ES-I3 (cell line): ENCODE results near the gene ASIC2.

Source experiments
- H3K36me3 ChIP-seq: 2 replicates; pipeline ENCODE4 v1.6.1; 2013; ENCODE audit warnings: mild to moderate bottlenecking, low read length, control low read depth, moderate library complexity; ENCODE audit not compliant: insufficient read depth
- H3K4me1 ChIP-seq: 2 replicates; pipeline ENCODE4 v1.6.1; 2013; ENCODE audit warnings: mild to moderate bottlenecking, control low read depth, low read length; ENCODE audit not compliant: insufficient read depth
- H3K9ac ChIP-seq: 2 replicates; pipeline ENCODE4 v1.6.1; 2013; ENCODE audit warnings: low read depth, mild to moderate bottlenecking, low read length, moderate library complexity
- H3K9me3 ChIP-seq: 2 replicates; pipeline ENCODE4 v1.6.1; 2013; ENCODE audit warnings: mild to moderate bottlenecking, low read length, moderate library complexity; ENCODE audit not compliant: control insufficient read depth, insufficient read depth

ASIC2 gene

DNA sequence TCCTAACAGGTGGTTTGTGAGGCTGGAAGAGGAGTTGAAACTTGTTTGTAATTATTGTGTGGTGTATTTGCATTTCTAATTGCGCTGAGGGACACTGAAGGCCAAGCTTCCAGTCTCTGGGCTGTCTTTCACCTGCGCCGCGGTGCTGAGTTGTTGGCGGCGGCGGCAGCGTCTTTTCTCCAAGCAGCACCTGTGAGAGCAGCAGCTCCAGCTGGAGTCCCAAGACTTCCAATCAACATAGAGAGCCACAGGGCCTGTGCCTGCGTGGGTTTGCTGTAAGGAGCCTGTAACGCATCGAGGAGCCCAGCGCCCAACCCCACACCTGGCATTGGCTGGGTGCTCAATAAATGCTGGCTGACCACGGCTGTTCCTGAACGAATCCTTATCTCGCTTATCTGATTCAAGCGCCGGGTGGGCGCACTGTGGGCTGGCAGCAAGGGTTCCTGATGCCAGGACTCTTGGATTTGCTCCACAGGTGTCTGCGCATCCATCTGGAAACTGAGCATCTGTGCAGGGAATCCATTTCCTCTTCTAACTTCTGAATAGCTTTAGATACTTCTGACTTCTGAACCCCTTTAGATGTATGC is 138.1 kb downstream of the ASIC2 start:
- no peak overlapping the region for H3K9ac ChIP-seq
- H3K9me3 ChIP-seq: no peaks in the 10 kb centered on the region
- no peaks in the 10 kb centered on the region for H3K36me3 ChIP-seq
- H3K4me1 ChIP-seq: no peaks in the 10 kb centered on the region

DNA sequence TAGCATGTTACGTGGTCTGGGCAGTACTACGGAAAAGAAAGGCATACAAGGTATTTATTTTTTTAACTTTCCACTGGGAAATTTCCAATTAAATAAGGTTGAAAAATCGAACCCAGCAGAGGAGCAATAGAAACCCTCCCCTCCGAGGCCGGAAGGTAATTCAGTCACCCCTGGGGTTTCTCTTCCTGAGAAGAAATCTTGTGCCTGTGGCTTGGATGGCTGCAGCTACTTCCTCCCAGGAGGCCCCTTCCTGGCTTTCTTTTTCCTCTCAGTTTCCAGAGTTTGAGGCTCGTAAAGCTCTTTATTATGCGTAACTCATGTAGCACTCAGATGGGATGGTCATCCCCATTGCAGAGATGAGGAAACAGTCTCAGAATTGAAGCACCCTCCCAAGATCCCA is 140.3 kb downstream of the ASIC2 start:
- H3K4me1 ChIP-seq: no peaks in the 10 kb centered on the region

DNA sequence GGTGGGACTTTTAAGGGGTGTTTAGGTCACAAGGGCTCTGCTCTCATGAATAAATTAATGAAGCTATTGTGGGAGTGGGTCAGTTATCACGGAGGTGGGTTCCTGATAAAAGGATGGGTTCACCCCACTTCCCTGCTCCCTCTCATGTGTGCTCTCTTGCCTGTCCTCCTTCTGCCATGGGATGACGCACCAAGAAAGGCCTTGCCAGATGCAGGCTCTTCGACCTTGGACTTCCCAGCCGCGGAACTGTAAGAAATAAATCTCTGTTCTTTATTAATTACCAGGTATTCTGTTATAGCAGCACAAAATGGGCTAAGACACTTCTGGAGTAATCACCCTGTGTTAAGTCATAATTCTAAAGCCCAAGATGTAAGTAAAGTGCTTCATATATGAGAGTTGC is 141.5 kb downstream of the ASIC2 start:
- H3K9me3 ChIP-seq: no peaks in the 10 kb centered on the region
- H3K4me1 ChIP-seq: no peaks in the 10 kb centered on the region
- H3K9ac ChIP-seq: no peak overlapping the region
- H3K36me3 ChIP-seq: no peaks in the 10 kb centered on the region

More for the DNA sequence above, 140.3 kb downstream of the ASIC2 start:
- Histone ChIP-seq H3K9me3 (no peaks in the 10 kb centered on the region), H3K36me3 (no peaks in the 10 kb centered on the region), H3K9ac (no peak overlapping the region)

DNA sequence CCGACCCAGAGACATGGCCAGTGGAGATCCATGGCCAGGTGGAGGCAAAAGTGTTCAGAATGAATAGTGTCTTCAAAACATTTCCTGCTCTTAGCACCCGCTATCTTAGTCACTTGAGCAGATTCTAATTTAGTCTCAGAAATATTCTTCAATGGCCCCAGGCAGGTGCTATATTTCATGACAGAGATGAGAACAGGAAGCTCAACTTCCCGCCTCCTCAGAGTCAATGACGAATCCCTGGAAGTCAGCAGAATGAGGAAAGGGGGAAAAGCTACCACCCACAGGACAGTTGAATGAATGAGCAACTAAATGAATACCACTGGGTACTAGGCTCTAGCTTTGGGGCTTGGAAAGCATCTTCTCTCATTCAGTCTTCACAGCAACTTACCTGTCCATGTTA is 147.2 kb downstream of the ASIC2 start:
- Histone ChIP-seq H3K4me1 (no peaks in the 10 kb centered on the region), H3K9me3 (no peaks in the 10 kb centered on the region), H3K36me3 (no peaks in the 10 kb centered on the region), H3K9ac (no peak overlapping the region)

DNA sequence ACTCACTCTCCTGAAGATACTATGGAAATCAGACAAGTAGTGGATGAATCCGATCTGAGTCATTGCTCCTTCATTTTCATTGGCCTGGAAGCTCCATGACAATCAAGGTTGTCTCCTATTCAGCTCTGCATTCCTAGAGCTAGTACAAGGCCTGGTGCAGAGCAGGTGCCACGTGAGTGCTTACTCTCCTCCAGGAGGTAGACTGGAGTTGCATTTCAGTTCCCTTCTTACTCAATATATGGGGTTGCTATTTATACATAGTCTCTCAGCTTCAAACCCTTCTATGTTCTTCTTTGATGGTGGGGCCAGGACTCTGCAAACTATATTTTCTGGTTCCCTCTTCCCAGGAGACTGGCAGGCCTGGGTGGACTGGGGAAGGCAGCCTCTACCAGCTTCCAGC is 148.3 kb downstream of the ASIC2 start:
- no peak overlapping the region for H3K9ac ChIP-seq

DNA sequence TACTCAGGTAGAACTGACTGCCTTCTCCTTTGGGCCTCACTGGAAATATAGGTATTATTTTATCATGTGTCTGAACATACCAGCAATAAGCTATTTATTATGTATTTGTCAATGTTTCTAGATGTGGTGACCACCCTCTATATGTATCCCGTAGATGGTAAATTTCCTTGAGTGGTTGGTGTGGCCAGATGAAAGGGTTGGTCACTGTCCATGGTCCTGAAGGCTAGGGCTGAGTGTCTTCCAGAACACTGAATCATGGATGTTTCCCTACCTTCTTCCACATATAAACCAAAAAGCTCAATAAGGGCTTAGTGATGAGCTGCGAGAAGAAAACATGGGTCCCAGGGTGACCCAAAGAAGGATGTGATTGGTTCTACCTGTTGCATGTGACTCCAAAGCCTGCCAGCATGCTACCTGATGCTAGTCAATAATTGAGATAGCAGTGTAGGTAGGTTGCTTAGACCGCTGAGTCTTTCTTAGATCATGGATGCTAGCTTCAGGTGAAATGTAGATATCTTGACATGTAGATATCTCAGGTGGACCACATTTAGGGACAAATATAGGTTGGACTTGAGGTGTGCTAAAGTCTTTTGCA is 150.3 kb downstream of the ASIC2 start:
- no peaks in the 10 kb centered on the region for H3K9me3 ChIP-seq
- no peaks in the 10 kb centered on the region for H3K36me3 ChIP-seq
- no peaks in the 10 kb centered on the region for H3K4me1 ChIP-seq
- H3K9ac ChIP-seq: no peak overlapping the region

More for the DNA sequence above, 148.3 kb downstream of the ASIC2 start:
- Histone ChIP-seq H3K9me3 (no peaks in the 10 kb centered on the region), H3K4me1 (no peaks in the 10 kb centered on the region), H3K36me3 (no peaks in the 10 kb centered on the region)

DNA sequence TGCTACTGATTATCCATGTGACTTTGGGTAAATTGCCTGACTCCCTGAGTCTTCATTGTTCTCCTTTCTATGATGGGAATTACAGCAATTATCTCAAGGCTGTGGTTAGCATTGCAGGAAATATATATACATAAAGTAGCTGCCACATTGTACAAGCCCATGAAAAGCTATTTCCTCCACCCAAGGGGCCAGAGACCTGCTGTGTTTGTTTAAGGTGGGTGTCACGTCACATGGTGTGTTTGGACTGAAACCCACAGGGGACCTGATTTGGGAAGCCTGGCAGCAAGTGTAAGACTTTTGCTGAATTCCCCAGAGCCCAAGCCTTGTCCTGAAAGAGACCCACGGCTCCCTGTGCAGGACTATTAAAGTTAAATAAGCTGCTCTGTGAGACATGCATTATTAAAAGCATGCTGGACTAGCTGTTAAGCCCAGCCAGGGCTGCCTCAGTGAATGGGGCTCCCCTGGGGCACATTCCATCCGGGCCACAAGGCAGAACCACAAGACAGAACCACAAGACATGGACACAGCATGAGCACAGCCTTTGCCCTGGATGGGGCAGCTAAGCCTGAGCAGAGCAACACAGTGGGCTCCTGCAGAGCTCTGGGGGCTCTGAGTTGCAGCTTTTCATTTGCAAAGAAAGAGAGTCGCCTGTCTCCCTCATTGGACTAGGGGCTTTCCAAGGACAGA is 152.5 kb downstream of the ASIC2 start:
- no peaks in the 10 kb centered on the region for H3K36me3 ChIP-seq
- H3K9ac ChIP-seq: no peak overlapping the region
- no peaks in the 10 kb centered on the region for H3K9me3 ChIP-seq
- no peaks in the 10 kb centered on the region for H3K4me1 ChIP-seq

DNA sequence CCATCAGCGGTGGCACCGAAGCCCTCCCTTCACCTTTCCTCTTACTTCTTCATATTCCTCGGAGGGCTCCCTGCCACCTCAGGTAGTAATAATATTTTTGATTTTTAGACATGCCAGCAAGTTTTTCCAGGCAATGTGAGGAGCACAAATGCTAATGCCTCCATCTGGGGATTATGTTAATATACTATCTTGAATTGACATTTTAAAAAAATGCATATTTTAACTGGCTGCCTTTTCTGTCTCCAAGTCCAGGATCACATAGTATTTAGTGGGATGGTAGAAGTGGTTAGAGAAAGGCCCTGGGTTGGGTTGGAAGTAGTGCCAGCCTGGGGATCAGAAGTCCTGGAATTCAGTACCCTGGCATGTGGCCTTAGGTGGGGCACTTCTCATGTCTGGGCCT is 154.5 kb downstream of the ASIC2 start:
- no peaks in the 10 kb centered on the region for H3K9me3 ChIP-seq
- H3K4me1 ChIP-seq: no peaks in the 10 kb centered on the region
- H3K9ac ChIP-seq: no peak overlapping the region
- H3K36me3 ChIP-seq: no peaks in the 10 kb centered on the region

DNA sequence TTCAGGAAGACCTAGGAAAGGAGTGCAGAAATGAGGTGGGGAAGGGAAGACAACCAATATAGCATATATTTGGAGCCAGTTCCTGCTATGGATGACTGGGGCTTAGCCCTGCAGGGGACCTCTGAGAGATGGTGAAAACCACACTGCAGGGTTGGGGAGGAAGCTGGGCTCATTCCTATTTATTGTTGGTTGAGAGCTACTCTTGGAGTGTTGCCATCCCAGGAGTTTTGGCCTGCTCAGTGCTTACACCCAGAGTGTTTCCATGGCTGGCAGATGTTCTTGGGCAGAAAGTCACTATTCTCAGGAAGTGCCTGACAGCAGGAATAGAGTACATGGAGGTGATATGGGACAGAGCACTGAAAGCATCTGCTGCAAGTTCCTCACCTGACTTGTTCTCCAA is 155.7 kb downstream of the ASIC2 start:
- Histone ChIP-seq H3K4me1 (no peaks in the 10 kb centered on the region), H3K36me3 (no peaks in the 10 kb centered on the region), H3K9ac (no peak overlapping the region), H3K9me3 (no peaks in the 10 kb centered on the region)

DNA sequence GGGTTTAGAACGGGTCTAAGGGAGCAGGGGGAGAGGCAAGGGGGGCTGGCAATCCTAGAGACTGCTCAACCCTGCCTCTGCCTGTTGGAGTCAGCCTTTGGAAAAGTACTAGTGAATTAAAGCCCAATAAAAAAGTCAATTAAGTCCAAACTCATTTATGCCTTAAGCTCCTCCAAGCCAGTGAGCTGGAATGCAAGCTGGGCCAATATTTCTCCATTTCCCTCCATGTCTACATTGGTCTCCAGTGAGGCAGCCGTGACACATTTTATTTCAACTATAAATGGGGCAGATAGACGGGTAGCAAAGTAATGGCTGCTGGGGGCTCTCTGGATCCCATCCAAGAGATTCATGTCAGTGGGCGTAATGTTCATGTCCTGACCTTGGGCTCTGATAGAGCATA is 157.4 kb downstream of the ASIC2 start:
- H3K9ac ChIP-seq: no peak overlapping the region
- H3K36me3 ChIP-seq: no peaks in the 10 kb centered on the region
- H3K9me3 ChIP-seq: no peaks in the 10 kb centered on the region
- no peaks in the 10 kb centered on the region for H3K4me1 ChIP-seq

DNA sequence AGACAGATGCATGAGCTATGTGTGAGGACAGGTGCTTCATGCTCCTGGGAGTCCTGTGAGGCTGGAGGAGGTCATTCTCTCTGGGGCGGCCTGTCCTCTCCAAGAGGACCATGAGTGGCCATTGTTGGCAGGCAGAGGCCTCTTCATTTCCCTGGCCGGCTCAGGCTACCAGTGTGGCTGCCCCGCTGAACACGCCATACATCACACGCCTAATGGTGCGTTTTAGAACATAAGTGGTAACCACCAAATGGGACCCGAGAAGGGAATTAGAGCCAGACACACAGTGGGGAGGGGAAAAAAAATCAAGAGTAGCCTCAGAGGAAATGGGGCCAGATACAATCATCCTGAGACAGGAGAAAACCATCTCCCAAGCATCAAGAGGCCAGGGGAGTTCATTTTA is 161.5 kb downstream of the ASIC2 start:
- Histone ChIP-seq H3K4me1 (no peaks in the 10 kb centered on the region), H3K36me3 (no peaks in the 10 kb centered on the region), H3K9ac (no peak overlapping the region), H3K9me3 (no peaks in the 10 kb centered on the region)

DNA sequence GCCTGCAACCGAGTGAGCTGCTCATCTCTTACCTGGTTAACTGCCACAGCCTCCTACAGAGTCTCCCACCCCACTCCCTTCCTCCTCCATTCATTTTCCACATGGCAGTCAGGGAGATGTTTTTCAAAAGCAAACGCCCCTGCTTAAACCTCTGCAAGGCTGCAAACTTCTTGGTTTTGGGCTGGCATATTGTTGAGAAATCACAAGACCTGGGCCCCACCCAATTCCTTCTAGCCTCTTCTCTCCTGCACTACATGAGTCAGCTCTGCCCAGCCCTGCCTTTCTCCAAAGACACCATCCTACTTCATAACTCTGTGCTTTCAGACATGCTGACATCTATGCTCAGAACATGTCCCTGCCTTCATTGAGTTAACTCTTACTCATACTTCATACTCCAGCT is 165.4 kb downstream of the ASIC2 start:
- no peak overlapping the region for H3K9ac ChIP-seq
- no peaks in the 10 kb centered on the region for H3K9me3 ChIP-seq
- no peaks in the 10 kb centered on the region for H3K4me1 ChIP-seq
- no peaks in the 10 kb centered on the region for H3K36me3 ChIP-seq

DNA sequence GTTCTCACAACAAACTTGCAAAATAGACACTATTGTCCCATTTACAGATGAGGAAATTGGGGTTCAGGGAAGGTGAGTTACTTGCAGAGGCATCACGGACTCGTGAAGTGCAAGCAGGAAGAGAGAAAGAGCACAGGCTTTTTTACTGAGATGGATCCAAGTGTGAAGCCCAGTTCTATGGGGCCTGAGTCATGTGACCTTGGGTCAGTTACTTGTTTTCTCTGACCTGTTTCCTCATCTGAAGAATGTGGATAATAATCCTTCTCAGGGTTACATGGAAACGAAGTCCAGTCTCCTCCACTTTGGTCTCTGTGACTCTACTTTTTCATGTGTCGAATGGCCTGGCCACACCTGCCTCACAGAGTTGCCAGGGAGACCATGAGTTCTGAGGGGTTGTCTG is 167.0 kb downstream of the ASIC2 start:
- Histone ChIP-seq H3K9ac (no peak overlapping the region), H3K36me3 (no peaks in the 10 kb centered on the region), H3K9me3 (no peaks in the 10 kb centered on the region), H3K4me1 (no peaks in the 10 kb centered on the region)

DNA sequence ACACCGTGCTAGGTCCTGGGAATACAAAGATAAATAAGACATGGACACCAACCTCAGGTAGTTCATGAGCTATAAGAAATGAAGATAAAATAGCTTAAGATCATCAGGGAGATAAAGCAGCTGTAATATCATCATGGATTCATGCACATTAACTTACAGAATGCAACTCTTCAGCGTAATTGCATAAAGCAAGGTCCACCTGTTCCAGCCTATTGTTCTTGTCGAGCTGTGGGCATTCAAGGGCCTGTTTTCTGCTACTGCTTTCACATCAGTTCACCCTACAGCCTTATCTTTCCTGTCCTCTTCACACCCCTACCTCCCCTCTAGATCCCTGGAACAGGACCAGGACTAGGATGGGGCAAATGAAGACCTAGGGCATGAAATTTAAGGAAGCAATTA is 167.5 kb downstream of the ASIC2 start:
- Histone ChIP-seq H3K9ac (no peak overlapping the region), H3K9me3 (no peaks in the 10 kb centered on the region), H3K36me3 (no peaks in the 10 kb centered on the region), H3K4me1 (no peaks in the 10 kb centered on the region)

DNA sequence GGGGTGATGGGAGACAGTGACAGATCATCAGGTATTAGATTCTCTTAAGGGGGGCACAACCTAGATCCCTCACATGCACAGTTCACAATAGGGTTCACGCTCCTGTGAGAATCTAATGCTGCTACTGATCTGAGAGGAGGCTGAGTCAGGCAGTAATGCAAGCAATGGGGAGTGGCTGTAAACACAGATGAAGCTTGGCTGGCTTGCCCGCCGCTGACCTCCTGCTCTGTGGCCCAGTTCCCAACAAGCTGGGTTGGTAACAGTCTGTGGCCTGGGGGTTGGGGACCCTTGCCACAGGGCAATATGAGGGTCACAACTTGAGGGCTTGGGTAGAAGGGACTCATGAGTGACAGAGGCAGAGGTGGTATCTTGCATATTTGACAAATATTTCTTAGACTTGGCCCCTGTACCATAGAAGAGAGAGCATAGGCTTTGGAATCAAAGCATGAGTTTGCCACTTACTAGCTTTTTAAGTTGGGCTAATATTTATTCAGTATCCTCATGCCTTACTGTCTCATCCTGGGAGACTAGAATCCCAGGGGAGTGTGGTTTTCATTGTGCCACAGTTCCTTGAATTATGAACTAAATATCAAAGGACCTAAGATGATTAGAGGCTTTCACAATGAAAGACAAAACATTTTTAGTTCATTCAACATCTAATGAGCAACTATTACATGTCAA is 168.1 kb downstream of the ASIC2 start:
- no peaks in the 10 kb centered on the region for H3K36me3 ChIP-seq
- no peak overlapping the region for H3K9ac ChIP-seq
- H3K9me3 ChIP-seq: no peaks in the 10 kb centered on the region
- H3K4me1 ChIP-seq: no peaks in the 10 kb centered on the region
